GM06990 (cell line): ENCODE measurements around the gene CAB39.

ENCODE experiments used
- DNase-seq: peaks from one replicate; pipeline ENCODE4 v3.0.0-alpha.2; 2011; ENCODE audit not compliant: insufficient read length; ENCODE audit errors: extremely low read depth
- H3K27me3 ChIP-seq: replicated peaks from 2 replicates; pipeline ENCODE4 v1.6.0; 2011; ENCODE audit warnings: low read length; ENCODE audit not compliant: control insufficient read depth, insufficient read depth
- H3K36me3 ChIP-seq: 2 replicates; pipeline ENCODE4 v1.5.1; 2011; ENCODE audit warnings: low read length; ENCODE audit not compliant: control insufficient read depth, insufficient read depth
- H3K4me3 ChIP-seq: replicated peaks from 2 replicates; pipeline ENCODE4 v1.5.1; 2011; ENCODE audit warnings: low read depth, mild to moderate bottlenecking, control low read depth, low read length
- TF ChIP-seq, protein P1 (sequence below): IDR thresholded peaks from 2 replicates; pipeline ENCODE4 v1.5.1; 2011; ENCODE audit warnings: low read length, control low read depth, mild to moderate bottlenecking, inconsistent platforms; ENCODE audit not compliant: insufficient read depth, poor library complexity, severe bottlenecking

The CAB39 gene

DNA sequence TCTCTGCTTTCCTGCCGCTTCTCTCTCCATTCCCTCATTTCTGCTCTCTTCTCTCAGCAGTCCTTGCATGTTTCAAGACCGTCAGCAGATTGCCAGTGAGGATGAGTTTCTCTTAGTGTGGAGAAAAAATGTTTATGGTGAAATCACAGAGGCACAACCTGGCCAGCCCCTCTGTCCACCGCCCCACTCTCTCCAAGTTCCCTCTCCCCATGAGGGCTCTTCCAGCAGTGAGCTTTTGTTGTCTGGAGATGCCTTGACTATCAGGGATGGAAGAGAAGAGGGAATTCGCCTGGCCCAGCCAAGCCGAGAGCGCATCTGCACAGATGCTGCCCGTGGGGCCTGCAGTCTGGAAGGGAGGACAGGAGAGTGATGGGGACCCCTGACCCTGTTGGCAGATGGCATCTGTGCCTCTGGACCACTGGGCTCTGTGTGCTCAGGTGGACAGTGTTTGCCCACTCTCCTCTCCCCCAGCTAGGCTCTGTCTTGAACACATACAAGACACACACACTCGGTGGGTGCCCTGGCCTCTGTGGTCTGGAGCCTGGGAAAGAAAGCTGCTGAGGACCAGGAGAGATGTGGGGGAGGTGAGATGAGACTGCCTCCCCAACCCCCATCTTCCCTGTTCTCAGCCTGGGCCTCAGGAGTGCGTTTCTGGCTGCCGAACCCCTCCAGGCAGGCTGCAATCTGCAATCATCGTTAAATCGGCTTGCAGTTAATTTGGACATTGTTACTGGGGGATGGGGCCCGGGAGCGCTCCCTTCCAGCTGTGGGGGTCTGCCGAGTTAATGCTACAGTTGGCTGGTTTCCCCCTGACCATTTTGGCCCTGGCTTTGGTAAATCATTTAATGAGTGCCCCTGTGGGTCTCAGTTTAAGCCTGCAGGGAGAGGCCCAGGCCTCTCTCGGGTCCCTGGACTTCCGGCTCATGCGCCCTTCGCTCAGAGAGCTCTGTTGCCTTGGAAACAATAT is 156.6 kb downstream of the CAB39 start:
- no peak for DNase-seq
- H3K36me3 ChIP-seq, result peaks cover 4% of the 10 kb centered on the region
- no peaks in the 10 kb centered on the region for H3K27me3 ChIP-seq
- H3K4me3 ChIP-seq, result no peak overlapping the region
- TF ChIP-seq, protein P1, sequence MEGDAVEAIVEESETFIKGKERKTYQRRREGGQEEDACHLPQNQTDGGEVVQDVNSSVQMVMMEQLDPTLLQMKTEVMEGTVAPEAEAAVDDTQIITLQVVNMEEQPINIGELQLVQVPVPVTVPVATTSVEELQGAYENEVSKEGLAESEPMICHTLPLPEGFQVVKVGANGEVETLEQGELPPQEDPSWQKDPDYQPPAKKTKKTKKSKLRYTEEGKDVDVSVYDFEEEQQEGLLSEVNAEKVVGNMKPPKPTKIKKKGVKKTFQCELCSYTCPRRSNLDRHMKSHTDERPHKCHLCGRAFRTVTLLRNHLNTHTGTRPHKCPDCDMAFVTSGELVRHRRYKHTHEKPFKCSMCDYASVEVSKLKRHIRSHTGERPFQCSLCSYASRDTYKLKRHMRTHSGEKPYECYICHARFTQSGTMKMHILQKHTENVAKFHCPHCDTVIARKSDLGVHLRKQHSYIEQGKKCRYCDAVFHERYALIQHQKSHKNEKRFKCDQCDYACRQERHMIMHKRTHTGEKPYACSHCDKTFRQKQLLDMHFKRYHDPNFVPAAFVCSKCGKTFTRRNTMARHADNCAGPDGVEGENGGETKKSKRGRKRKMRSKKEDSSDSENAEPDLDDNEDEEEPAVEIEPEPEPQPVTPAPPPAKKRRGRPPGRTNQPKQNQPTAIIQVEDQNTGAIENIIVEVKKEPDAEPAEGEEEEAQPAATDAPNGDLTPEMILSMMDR, result no peak

DNA sequence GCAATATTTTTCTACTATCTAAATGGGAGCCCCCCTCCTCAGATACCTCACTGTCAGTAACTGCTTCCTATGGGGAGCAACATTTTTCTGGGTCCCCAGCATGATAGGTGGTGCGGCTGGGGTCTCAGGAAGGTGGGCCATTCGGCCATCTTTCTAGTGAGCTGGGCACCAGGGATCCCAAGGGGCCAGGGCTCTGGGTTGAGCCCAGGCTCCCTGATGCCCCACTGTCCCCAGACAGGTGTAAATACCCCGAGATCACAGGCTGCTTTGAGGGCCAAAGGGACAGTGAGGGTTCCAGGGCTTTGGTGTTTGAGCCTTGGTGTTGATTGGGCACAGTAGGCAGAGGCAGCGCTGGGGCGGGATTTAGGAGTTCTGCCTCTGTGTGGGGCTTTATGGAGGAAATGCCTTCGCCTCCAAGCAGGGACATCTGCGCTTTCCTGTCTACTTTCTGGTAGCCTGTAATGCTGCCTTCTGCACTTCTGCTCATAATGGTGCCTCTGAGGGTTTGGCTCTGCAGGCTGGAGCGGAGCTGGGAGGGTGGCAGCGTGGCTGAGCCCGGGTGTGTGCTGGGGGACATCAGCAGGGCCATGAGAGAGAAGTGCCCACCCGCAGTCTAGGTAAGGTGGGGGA is 157.4 kb downstream of the CAB39 start:
- Histone ChIP-seq H3K36me3 (peaks cover 6% of the 10 kb centered on the region), H3K4me3 (no peak overlapping the region), H3K27me3 (no peaks in the 10 kb centered on the region)
- TF ChIP-seq, protein P1, result no peak
- no peak for DNase-seq
